Activated CD4-positive, alpha-beta T cell treated with anti-CD3 and anti-CD28 coated beads, Interleukin-2, amount 10 ng/mL, durations not matched to agents 7 days and 5 days (primary cell): Measurements from ENCODE around the gene MICAL2. TPM values are rescaled to one million over a fixed set of nuclear protein-coding genes. Genes with fewer than 3 reads are reported as not detected.

Experiments used
- CTCF ChIA-PET: fragments of 350-600 bp; sonication (Branson Sonifier 250); formaldehyde crosslinking; loops from one replicate; lab custom pipeline; 2021; ENCODE audit warnings: antibody characterized with exemption; lab: Charles Lee
- POLR2A ChIA-PET: fragments of 350-600 bp; sonication (Branson Sonifier 250); formaldehyde crosslinking; loops from one replicate; lab custom pipeline; 2021; ENCODE audit warnings: antibody characterized with exemption; lab: Charles Lee
- DNase-seq: peaks from one replicate; pipeline ENCODE4 v3.0.0-alpha.2; 2020
- H3K27ac Mint-ChIP-seq: one replicate; pipeline ENCODE4 v1.8.0; 2021; ENCODE audit warnings: mild to moderate bottlenecking, moderate library complexity, mixed read lengths
- H3K27me3 Mint-ChIP-seq: one replicate; pipeline ENCODE4 v1.8.0; 2021; ENCODE audit warnings: mixed read lengths
- H3K36me3 Mint-ChIP-seq: one replicate; pipeline ENCODE4 v1.8.0; 2021; ENCODE audit warnings: low read depth, mixed read lengths
- H3K4me1 Mint-ChIP-seq: one replicate; pipeline ENCODE4 v1.8.0; 2021; ENCODE audit warnings: mixed read lengths
- H3K4me3 Mint-ChIP-seq: one replicate; pipeline ENCODE4 v1.8.0; 2021; ENCODE audit warnings: mild to moderate bottlenecking, moderate library complexity, mixed read lengths
- H3K9me3 Mint-ChIP-seq: one replicate; pipeline ENCODE4 v1.8.0; 2021; ENCODE audit warnings: mixed read lengths
- total RNA-seq, 2 experiments: library from RNA; stranded (reverse); gene quantifications; one replicate each; pipeline ENCODE4 v1.2.3, GENCODE V29; 2021

MICAL2 gene
- total RNA-seq, 2 experiments from 2014 or later = 45.5 to 47.3 TPM

DNA sequence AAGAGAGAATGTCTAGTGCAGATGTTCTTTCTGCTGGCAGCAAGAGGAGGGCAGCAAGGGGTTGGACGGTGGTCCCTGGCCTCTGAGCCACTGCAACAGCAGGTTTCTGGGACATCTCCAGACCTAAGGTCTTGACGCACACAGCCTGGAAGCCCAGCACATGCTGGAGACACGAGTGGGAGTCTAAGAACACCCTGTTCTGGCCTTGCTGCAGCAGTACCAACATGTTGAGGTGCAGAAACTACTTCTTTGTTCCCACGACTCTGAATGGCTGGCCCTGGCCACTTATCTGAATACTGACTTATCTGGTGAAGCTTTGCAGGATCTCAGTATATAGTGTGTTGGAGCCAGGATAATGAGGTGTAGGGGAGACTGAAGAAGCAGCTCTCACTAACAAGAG is 6.8 kb downstream of the MICAL2 start:
- Mint-ChIP-seq H3K4me1 (peaks cover 66% of the 10 kb centered on the region), H3K9me3 (no peaks in the 10 kb centered on the region), H3K36me3 (peaks cover 22% of the 10 kb centered on the region), H3K27ac (no peak overlapping the region), H3K4me3 (no peak overlapping the region), H3K27me3 (no peaks in the 10 kb centered on the region)
- DNase-seq = no peak
- ChIA-PET CTCF (interaction anchor here (0.5 to 2.8 kb wide), 6 partner anchors 9 to 85 kb away, joined by 3 to 7 read pairs (median 4); no protein-coding TSS in a partner anchor), POLR2A (interaction anchor here (0.6 kb wide), 2 partner anchors 17 to 74 kb away, joined by 3 to 5 read pairs; no protein-coding TSS in a partner anchor)

DNA sequence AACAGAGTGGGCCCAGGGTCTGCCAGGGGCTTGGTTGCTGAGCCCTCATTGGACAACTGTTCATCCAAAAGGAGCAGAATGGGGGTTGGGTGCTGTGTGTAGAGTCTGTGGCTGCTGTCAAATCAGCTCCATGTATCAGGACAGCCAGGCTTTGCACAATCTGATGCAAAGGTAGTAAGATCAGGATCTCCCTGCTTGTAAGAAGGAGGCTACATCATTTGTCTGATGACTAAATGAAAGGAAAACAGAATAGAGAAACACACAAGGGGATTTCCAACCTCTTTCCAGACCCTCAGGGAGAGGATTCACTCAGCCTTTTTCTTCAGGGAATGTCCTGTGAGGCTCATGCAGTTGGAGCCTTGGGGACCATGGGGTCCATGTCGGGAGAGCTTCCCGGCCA is 7.2 kb downstream of the MICAL2 start:
- Mint-ChIP-seq H3K4me3 (no peak overlapping the region), H3K36me3 (peaks cover 22% of the 10 kb centered on the region), H3K9me3 (no peaks in the 10 kb centered on the region), H3K27me3 (no peaks in the 10 kb centered on the region), H3K4me1 (peaks cover 62% of the 10 kb centered on the region), H3K27ac (no peak overlapping the region)
- DNase-seq = no peak
- ChIA-PET POLR2A (interaction anchor here (0.6 kb wide), 1 partner anchor 17 kb away, joined by 5 read pairs; no protein-coding TSS in a partner anchor), CTCF (interaction anchor here (0.5 to 2.8 kb wide), 6 partner anchors 9 to 85 kb away, joined by 3 to 7 read pairs (median 4); no protein-coding TSS in a partner anchor)

DNA sequence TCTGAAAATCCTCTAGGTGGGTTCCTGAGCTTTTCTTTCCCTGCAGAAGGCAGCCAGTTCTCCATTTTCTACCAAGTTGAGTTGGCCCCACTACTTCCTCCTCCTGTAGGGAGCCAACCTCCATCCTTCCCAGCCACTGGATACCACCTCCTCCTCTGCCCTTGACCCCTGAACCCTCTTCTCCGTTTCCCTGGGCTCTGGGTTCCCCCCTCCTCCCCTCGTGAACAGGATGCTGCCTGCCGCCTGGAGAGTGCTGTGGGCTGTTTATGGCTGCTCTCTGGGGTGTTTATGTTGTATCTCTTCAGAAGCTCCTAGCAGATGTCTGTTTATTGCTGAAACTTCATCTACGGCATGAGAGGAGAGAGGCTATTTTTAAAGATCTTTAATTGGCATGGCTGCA is 8.6 kb downstream of the MICAL2 start:
- Mint-ChIP-seq H3K27ac (peak overlapping the region; percentile 47), H3K4me1 (peaks cover 60% of the 10 kb centered on the region), H3K36me3 (peaks cover 18% of the 10 kb centered on the region), H3K27me3 (no peaks in the 10 kb centered on the region), H3K4me3 (no peak overlapping the region), H3K9me3 (no peaks in the 10 kb centered on the region)
- DNase-seq = no peak
- POLR2A ChIA-PET = no interaction called here
- CTCF ChIA-PET = interaction anchor here (0.7 to 2.8 kb wide), 3 partner anchors 9 to 44 kb away, joined by 3 to 7 read pairs (median 4); no protein-coding TSS in a partner anchor

DNA sequence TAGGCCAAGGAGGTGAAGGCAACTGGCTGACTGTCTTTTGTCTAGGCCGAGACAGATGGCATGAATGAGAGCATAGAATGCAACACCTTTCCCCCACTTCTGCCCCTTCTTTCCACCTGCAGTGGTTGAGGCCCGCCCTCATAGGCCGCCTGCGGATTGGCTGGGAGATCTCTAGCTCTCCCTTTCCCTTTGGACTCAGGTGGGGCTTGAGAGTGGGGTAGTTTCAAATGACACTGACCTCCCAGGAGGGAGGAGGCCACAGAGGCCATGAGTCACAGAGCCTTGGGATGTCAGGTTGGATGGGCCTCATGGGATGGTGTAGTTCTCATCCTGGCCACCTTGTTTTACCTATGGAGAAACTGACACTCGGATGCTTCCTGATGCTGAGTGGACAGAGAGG is 9.1 kb downstream of the MICAL2 start:
- no peak overlapping the region for H3K27ac Mint-ChIP-seq
- H3K4me3 Mint-ChIP-seq = no peak overlapping the region
- H3K9me3 Mint-ChIP-seq = no peaks in the 10 kb centered on the region
- peaks cover 64% of the 10 kb centered on the region for H3K4me1 Mint-ChIP-seq
- H3K27me3 Mint-ChIP-seq = no peaks in the 10 kb centered on the region
- ChIA-PET POLR2A (no interaction called here), CTCF (interaction anchor here (2.8 to 8.9 kb wide), 2 partner anchors 15 to 44 kb away, joined by 7 to 51 read pairs; no protein-coding TSS in a partner anchor)
- no peak for DNase-seq
- H3K36me3 Mint-ChIP-seq = peaks cover 18% of the 10 kb centered on the region

GRCh38 chr11:12120031-12121008 is 9.9 kb downstream of the MICAL2 start:
- H3K4me1 Mint-ChIP-seq = peaks cover 72% of the 10 kb centered on the region

GRCh38 chr11:12121011-12121410 is 10.6 kb downstream of the MICAL2 start:
- H3K9me3 Mint-ChIP-seq = no peaks in the 10 kb centered on the region
- ChIA-PET POLR2A (no interaction called here), CTCF (interaction anchor here (0.6 to 8.9 kb wide), 10 partner anchors 9 to 161 kb away, joined by 3 to 51 read pairs (median 4); no protein-coding TSS in a partner anchor)
- no peak for DNase-seq
- peaks cover 77% of the 10 kb centered on the region for H3K4me1 Mint-ChIP-seq
- no peak overlapping the region for H3K4me3 Mint-ChIP-seq
- H3K27me3 Mint-ChIP-seq = no peaks in the 10 kb centered on the region
- peak overlapping the region; percentile 44 for H3K27ac Mint-ChIP-seq
- H3K36me3 Mint-ChIP-seq = peaks cover 13% of the 10 kb centered on the region

More at GRCh38 chr11:12120031-12121008, 9.9 kb downstream of the MICAL2 start:
- H3K9me3 Mint-ChIP-seq = no peaks in the 10 kb centered on the region
- ChIA-PET CTCF (interaction anchor here (0.6 to 8.9 kb wide), 10 partner anchors 9 to 161 kb away, joined by 3 to 51 read pairs (median 4); no protein-coding TSS in a partner anchor), POLR2A (interaction anchor here (0.7 kb wide), 1 partner anchor 276 kb away, joined by 4 read pairs; no protein-coding TSS in a partner anchor)
- H3K36me3 Mint-ChIP-seq = peaks cover 13% of the 10 kb centered on the region
- no peak for DNase-seq
- H3K27me3 Mint-ChIP-seq = no peaks in the 10 kb centered on the region
- no peak overlapping the region for H3K4me3 Mint-ChIP-seq
- no peak overlapping the region for H3K27ac Mint-ChIP-seq

- POLR2A ChIA-PET = no interaction called here
- peaks cover 77% of the 10 kb centered on the region for H3K4me1 Mint-ChIP-seq
- no peak overlapping the region for H3K4me3 Mint-ChIP-seq
Observed at GRCh38 chr11:12121517-12121916, 11.1 kb downstream of the MICAL2 start.

DNA sequence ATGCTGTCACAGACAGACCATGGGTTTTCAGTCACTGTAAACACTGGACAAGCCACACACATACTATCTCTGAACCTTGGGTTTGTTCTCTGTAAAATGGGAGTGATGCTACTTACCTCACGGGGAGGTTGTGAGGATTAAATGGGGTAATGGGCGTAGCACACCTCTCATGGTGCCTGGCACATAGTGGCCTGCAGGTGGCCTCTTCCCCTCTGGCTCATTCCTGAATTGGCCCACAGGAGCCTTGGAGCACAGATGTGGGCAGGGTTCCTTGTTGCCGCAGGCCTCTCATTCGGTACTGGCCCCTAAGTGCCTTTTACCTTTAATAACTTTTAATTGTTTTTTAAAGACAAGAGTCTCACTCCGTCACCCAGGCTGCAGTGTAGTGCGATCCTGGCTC is 11.7 kb downstream of the MICAL2 start:
- Mint-ChIP-seq H3K27me3 (no peaks in the 10 kb centered on the region), H3K36me3 (peaks cover 13% of the 10 kb centered on the region), H3K4me3 (no peak overlapping the region), H3K9me3 (no peaks in the 10 kb centered on the region), H3K4me1 (peaks cover 76% of the 10 kb centered on the region), H3K27ac (no peak overlapping the region)
- DNase-seq = no peak
- ChIA-PET POLR2A (no interaction called here), CTCF (interaction anchor here (1.5 to 8.9 kb wide), 5 partner anchors 8 to 114 kb away, joined by 5 to 51 read pairs (median 7); no protein-coding TSS in a partner anchor)

More at GRCh38 chr11:12121517-12121916, 11.1 kb downstream of the MICAL2 start:
- H3K27ac Mint-ChIP-seq = peak overlapping the region; percentile 44
- CTCF ChIA-PET = interaction anchor here (0.6 to 8.9 kb wide), 7 partner anchors 8 to 60 kb away, joined by 3 to 51 read pairs (median 5); no protein-coding TSS in a partner anchor
- DNase-seq = no peak
- no peaks in the 10 kb centered on the region for H3K9me3 Mint-ChIP-seq
- H3K36me3 Mint-ChIP-seq = peaks cover 13% of the 10 kb centered on the region
- H3K27me3 Mint-ChIP-seq = no peaks in the 10 kb centered on the region

DNA sequence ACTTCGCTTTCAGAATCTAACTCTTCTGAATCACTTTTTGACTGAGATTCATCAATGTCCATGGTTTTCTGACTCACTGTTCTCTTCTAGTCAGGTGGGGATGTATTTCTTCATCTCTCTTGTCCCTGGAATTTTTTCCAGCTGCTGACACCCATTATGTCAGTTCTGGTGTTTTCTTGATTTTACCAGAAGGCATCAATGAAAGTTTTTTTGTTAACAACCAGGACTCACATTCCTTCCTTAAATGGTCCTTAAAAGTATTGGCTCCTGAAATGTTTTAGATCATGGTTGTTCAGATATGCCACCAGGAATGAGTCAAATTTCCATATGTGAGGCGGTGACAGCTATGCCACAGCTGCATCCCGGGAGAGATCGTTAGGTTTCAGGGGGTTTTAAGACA is 12.9 kb downstream of the MICAL2 start:
- ChIA-PET CTCF (interaction anchor here (1.0 to 8.9 kb wide), 5 partner anchors 11 to 113 kb away, joined by 3 to 51 read pairs (median 5); no protein-coding TSS in a partner anchor), POLR2A (no interaction called here)
- Mint-ChIP-seq H3K36me3 (peaks cover 10% of the 10 kb centered on the region), H3K4me3 (no peak overlapping the region), H3K4me1 (peaks cover 74% of the 10 kb centered on the region), H3K9me3 (no peaks in the 10 kb centered on the region), H3K27ac (no peak overlapping the region), H3K27me3 (no peaks in the 10 kb centered on the region)
- no peak for DNase-seq

DNA sequence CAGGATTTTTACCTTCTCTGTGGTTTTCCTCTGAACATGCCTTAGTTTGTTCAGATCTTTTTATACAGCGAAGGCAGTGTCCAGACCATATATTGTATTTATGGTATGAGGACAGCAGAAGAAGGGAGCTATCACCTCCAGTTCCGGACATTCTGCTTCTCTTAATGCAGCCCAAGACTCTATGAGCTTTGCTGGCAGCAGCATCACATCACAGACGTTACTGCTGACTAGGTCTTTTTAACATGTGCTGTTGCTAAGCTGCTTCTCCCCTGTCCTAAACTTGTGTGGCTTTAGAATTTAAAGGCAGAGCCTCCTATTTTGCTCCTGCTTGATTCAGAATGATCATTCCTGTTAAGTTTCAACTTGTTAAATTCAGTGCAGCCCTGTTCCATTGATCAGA is 13.4 kb downstream of the MICAL2 start:
- H3K4me3 Mint-ChIP-seq = no peak overlapping the region
- no peak for DNase-seq
- H3K27me3 Mint-ChIP-seq = no peaks in the 10 kb centered on the region
- peak overlapping the region; percentile 0 for H3K27ac Mint-ChIP-seq
- ChIA-PET POLR2A (no interaction called here), CTCF (interaction anchor here (1.3 to 8.9 kb wide), 5 partner anchors 11 to 112 kb away, joined by 4 to 51 read pairs (median 5); no protein-coding TSS in a partner anchor)
- peaks cover 4% of the 10 kb centered on the region for H3K36me3 Mint-ChIP-seq
- H3K4me1 Mint-ChIP-seq = peaks cover 72% of the 10 kb centered on the region
- no peaks in the 10 kb centered on the region for H3K9me3 Mint-ChIP-seq

- Mint-ChIP-seq H3K4me1 (peaks cover 67% of the 10 kb centered on the region), H3K9me3 (no peaks in the 10 kb centered on the region), H3K36me3 (peaks cover under 1% of the 10 kb centered on the region), H3K27ac (peak overlapping the region; percentile 59), H3K27me3 (no peaks in the 10 kb centered on the region), H3K4me3 (no peak overlapping the region)
- DNase-seq = no peak
- ChIA-PET CTCF (interaction anchor here (1.0 to 8.9 kb wide), 6 partner anchors 10 to 157 kb away, joined by 4 to 51 read pairs (median 6); no protein-coding TSS in a partner anchor), POLR2A (interaction anchor here (0.8 kb wide), 1 partner anchor 71 kb away, joined by 5 read pairs; no protein-coding TSS in a partner anchor)
Observed at GRCh38 chr11:12124306-12124705, 13.9 kb downstream of the MICAL2 start.

GRCh38 chr11:12125609-12126149 is 15.3 kb downstream of the MICAL2 start:
- ChIA-PET POLR2A (no interaction called here), CTCF (interaction anchor here (0.6 to 8.9 kb wide), 9 partner anchors 9 to 660 kb away, joined by 3 to 51 read pairs (median 5); no protein-coding TSS in a partner anchor)
- no peak for DNase-seq
- H3K27ac Mint-ChIP-seq = no peak overlapping the region
- H3K36me3 Mint-ChIP-seq = no peaks in the 10 kb centered on the region
- H3K4me3 Mint-ChIP-seq = no peak overlapping the region
- no peaks in the 10 kb centered on the region for H3K9me3 Mint-ChIP-seq
- H3K4me1 Mint-ChIP-seq = peaks cover 64% of the 10 kb centered on the region
- no peaks in the 10 kb centered on the region for H3K27me3 Mint-ChIP-seq
